Kidney (tissue), 14 donors: ENCODE data around the gene PLCB2. TPM values are rescaled to one million over a fixed set of nuclear protein-coding genes. Genes with fewer than 3 reads are reported as not detected.

Experiments
- DNase-seq, 5 donors: peaks; one replicate each; pipeline ENCODE4 v3.0.0-alpha.2; 2013 to 2020
- FAIRE-seq: peaks from 2 replicates; lab custom pipeline; 2012; peaks lifted over from hg19 to GRCh38; lab: Jason Lieb, UNC
- H3K27ac ChIP-seq, 2 donors: one replicate each; pipeline ENCODE4 v1.7.0; 2013; ENCODE audit warnings: low read depth in 2 of 2, low read length in 2 of 2, inconsistent platforms in 1 of 2
- H3K27me3 ChIP-seq: one replicate; pipeline ENCODE4 v1.7.1; 2013; ENCODE audit warnings: low read length, inconsistent platforms; ENCODE audit not compliant: control insufficient read depth, insufficient read depth
- H3K36me3 ChIP-seq, 3 donors: one replicate each; pipeline versions ENCODE4 v1.7.0 to v1.7.1; 2013; ENCODE audit warnings: low read length in 3 of 3, control low read depth in 1 of 3, inconsistent platforms in 1 of 3; ENCODE audit not compliant: insufficient read depth in 3 of 3, control insufficient read depth in 2 of 3
- H3K4me1 ChIP-seq, 3 donors: one replicate each; pipeline versions ENCODE4 v1.7.0 to v1.7.1; 2013; ENCODE audit warnings: low read length in 3 of 3, inconsistent platforms in 1 of 3, low read depth in 1 of 3; ENCODE audit not compliant: control insufficient read depth in 2 of 3, insufficient read depth in 2 of 3
- H3K4me3 ChIP-seq, 3 donors: one replicate each; pipeline versions ENCODE4 v1.7.0 to v1.8.1; 2013; ENCODE audit warnings: low read length in 3 of 3, control low read depth in 1 of 3, inconsistent platforms in 1 of 3
- H3K9ac ChIP-seq, 3 donors: one replicate each; pipeline versions ENCODE4 v1.7.0 to v1.7.1; 2013; ENCODE audit warnings: low read length in 3 of 3, control low read depth in 1 of 3, inconsistent platforms in 1 of 3
- H3K9me3 ChIP-seq, 3 donors: one replicate each; pipeline versions ENCODE4 v1.7.0 to v1.7.1; 2013; ENCODE audit warnings: low read length in 3 of 3, control low read depth in 1 of 3, inconsistent platforms in 1 of 3; ENCODE audit not compliant: control insufficient read depth in 2 of 3, insufficient read depth in 1 of 3
- CTCF ChIP-seq: IDR thresholded peaks from 3 replicates; pipeline ENCODE4 v1.5.1; 2012; ENCODE audit warnings: mild to moderate bottlenecking, moderate library complexity, borderline replicate concordance; ENCODE audit not compliant: insufficient read depth; ENCODE audit errors: extremely low read depth
- intact Hi-C: fragments of 100-400 bp; cut with DNase I; formaldehyde crosslinking; loops from one replicate; pipeline ENCODE4 v1.11.1; 2022
- polyA plus RNA-seq: library from polyadenylated mRNA; stranded (reverse); fragments of 350-450 nt; fragmentation: Illumina TruSeq; extraction: RNeasy Lipid Tissue Mini Kit (QIAGEN cat#74804); gene quantifications from one replicate; pipeline ENCODE4 v1.2.3, GENCODE V29; 2014; ENCODE audit warnings: low read depth, low replicate concordance; ENCODE audit not compliant: insufficient read depth
- total RNA-seq: library from RNA; stranded (reverse); fragmentation: NEBNext Ultra II Directional; extraction: Animal tissue kit (Norgen Biotek cat#: 25700); gene quantifications from one replicate; pipeline ENCODE4 v1.2.1, GENCODE V29; 2021
- donor health status: control.
- donor health status: control.
- donor health status: control.
- donor health status: control.
- donor health status: control.
- donor health status: DM: yes; HTN: yes; CAD: no.
- donor health status: Normal renal cell carcinoma (clear cell type).

The PLCB2 gene
- total and polyA plus RNA-seq, 2 donors from 2014 or later: 4.4 to 37.2 TPM

GRCh38 chr15:40249477-40250303, 58.0 kb downstream of the PLCB2 start:
- peak in 2 of 5 donors; percentile 21 to 59 for DNase-seq
- peaks cover 6% of the 10 kb centered on the region for H3K27me3 ChIP-seq
- no peaks in the 10 kb centered on the region for H3K36me3 ChIP-seq
- no peaks in the 10 kb centered on the region for H3K9me3 ChIP-seq
- no peak overlapping the region for H3K4me3 ChIP-seq
- no peak overlapping the region for H3K9ac ChIP-seq
- TF ChIP-seq CTCF: no peak
- no peak for FAIRE-seq
- no peak overlapping the region for H3K27ac ChIP-seq
- peaks cover 0 to 10% (median 0%) of the 10 kb centered on the region in 3 donors for H3K4me1 ChIP-seq
- intact Hi-C loops: no loop called here

GRCh38 chr15:40248006-40248783, 59.5 kb downstream of the PLCB2 start:
- Histone ChIP-seq H3K4me1 (peaks cover 0 to 4% (median 0%) of the 10 kb centered on the region in 3 donors), H3K27me3 (no peaks in the 10 kb centered on the region), H3K4me3 (no peak overlapping the region), H3K27ac (no peak overlapping the region), H3K9ac (no peak overlapping the region), H3K9me3 (no peaks in the 10 kb centered on the region), H3K36me3 (no peaks in the 10 kb centered on the region)
- TF ChIP-seq CTCF: no peak
- FAIRE-seq (no peak), DNase-seq (peak in 2 of 5 donors; percentile 40 to 51)
- intact Hi-C loops: no loop called here

- Histone ChIP-seq H3K27me3 (no peaks in the 10 kb centered on the region), H3K9me3 (no peaks in the 10 kb centered on the region), H3K4me1 (peaks cover 0 to 3% (median 0%) of the 10 kb centered on the region in 3 donors), H3K36me3 (no peaks in the 10 kb centered on the region), H3K27ac (no peak overlapping the region), H3K4me3 (no peak overlapping the region), H3K9ac (no peak overlapping the region)
- intact Hi-C loops: no loop called here
- no peak for FAIRE-seq
- DNase-seq: peak in 1 of 5 donors; percentile 45
- TF ChIP-seq CTCF: no peak
Measured at GRCh38 chr15:40247406-40247971, 60.2 kb downstream of the PLCB2 start.
